ENCODE measurements around the gene GRAP2.
"Not testable (repeated sequence)": the region's sequence is repeated elsewhere in the genome, so short reads cannot be mapped to it uniquely, and the experiment has no call there.

Gene GRAP2

DNA sequence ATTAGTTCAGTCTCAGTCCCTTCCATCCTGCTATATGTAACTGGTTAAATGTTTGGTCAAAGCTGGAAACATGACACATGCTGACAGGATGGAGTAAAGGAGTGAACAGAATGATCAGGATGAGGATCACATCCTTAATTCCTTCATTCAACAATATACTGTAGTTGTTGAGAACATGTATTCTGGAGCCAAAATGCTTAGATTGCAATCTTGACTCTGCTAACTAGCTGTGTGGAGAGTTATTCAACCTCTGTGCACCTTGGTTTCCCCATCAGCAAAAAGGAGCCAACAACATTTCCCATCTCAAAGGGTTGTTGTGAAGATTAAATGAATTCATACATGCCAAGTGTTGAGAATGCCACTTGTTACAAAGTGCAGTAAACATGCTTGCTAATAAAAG, 20.2 kb upstream of the GRAP2 start:
- no peak overlapping the region for H3K27ac Mint-ChIP-seq
- H3K36me3 Mint-ChIP-seq (ENCODE audit: low read depth), result no peaks in the 10 kb centered on the region
- H3K4me1 Mint-ChIP-seq (ENCODE audit: low read depth), result peaks cover 5% of the 10 kb centered on the region
- no peak overlapping the region for H3K4me3 Mint-ChIP-seq
- H3K9me3 Mint-ChIP-seq, result no peaks in the 10 kb centered on the region
- no peak for DNase-seq (ENCODE audit: low spot score)
- peaks cover 7% of the 10 kb centered on the region for H3K27me3 Mint-ChIP-seq (ENCODE audit: low read depth)

DNA sequence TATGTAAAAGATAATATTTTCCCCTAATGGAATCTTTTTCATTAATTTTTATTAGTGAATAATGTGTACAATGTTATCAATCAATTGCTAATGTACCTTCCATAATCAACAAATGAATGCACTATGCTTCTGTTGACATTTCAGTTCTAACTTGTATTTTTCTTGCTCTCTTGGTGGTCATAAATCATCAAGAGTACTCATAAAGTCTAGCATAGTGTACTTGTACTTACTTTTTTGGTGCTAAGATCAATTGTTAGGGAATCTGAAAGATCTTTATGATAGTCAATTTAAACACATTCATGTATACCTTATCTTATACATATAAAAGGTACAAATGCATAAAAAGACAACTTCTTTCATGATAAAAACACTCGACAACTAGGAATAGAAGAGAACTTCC, 17.8 kb upstream of the GRAP2 start:
- Mint-ChIP-seq H3K9me3 (no peaks in the 10 kb centered on the region), H3K36me3 (ENCODE audit: low read depth) (no peaks in the 10 kb centered on the region), H3K4me1 (ENCODE audit: low read depth) (peaks cover 2% of the 10 kb centered on the region), H3K27me3 (ENCODE audit: low read depth) (peaks cover 7% of the 10 kb centered on the region), H3K4me3 (no peak overlapping the region), H3K27ac (no peak overlapping the region)
- no peak for DNase-seq (ENCODE audit: low spot score)

DNA sequence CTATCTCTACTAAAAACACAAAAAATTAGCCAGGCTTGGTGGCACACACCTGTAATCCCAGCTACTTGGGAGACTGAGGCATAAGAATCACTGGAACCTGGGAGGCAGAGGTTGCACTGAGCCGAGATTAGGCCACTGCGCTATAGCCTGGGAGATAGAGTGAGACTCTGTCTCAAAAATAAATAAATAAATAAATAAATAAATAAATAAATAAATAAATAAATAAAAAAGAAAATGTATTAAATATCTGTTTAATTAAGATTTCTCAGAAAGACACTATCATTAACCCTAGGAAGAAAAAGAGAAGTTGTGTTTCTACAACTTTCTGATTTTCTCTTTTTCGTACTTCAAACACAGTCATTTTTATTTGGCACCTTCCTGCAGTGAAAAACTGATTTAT, 11.0 kb upstream of the GRAP2 start:
- not testable (repeated sequence) for H3K27me3 Mint-ChIP-seq (ENCODE audit: low read depth); H3K9me3 Mint-ChIP-seq; H3K27ac Mint-ChIP-seq; H3K4me3 Mint-ChIP-seq; H3K36me3 Mint-ChIP-seq (ENCODE audit: low read depth); DNase-seq (ENCODE audit: low spot score)
- peaks cover 10% of the 10 kb centered on the region for H3K4me1 Mint-ChIP-seq (ENCODE audit: low read depth)

DNA sequence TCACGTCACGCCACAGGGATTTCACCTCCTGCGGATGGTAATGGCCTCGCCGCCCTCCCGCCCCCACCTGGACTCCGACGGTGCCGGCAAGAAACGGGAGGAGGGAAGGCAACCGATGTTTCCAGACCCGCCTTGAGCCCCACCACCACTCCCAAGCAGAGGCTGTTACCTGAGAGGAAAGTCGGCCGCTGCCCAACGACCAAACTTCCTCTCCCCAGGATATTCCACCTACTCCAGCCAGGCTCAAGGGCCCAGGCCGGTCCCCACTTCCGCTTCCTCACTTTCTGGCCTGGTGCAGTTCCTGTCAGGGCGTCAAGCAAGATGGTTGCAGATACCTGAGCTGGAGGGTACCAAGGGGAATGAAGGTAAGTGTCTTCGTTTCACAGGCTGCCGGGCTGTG, 7.4 kb upstream of the GRAP2 start, which contains the start of gene ENTHD1:
Gene ENTHD1 (minus strand): TSS at position 235 of the 400 bp plus-strand sequence. CDS start 6,012 bp downstream, outside the sequence.
- H3K9me3 Mint-ChIP-seq, result no peaks in the 10 kb centered on the region
- H3K36me3 Mint-ChIP-seq (ENCODE audit: low read depth), result no peaks in the 10 kb centered on the region
- peaks cover 10% of the 10 kb centered on the region for H3K4me1 Mint-ChIP-seq (ENCODE audit: low read depth)
- no peak for DNase-seq (ENCODE audit: low spot score)
- no peak within 1 kb of the TSS for H3K27ac Mint-ChIP-seq
- H3K27me3 Mint-ChIP-seq (ENCODE audit: low read depth), result peaks cover 2% of the 10 kb centered on the region
- H3K4me3 Mint-ChIP-seq, result no peak within 1 kb of the TSS

DNA sequence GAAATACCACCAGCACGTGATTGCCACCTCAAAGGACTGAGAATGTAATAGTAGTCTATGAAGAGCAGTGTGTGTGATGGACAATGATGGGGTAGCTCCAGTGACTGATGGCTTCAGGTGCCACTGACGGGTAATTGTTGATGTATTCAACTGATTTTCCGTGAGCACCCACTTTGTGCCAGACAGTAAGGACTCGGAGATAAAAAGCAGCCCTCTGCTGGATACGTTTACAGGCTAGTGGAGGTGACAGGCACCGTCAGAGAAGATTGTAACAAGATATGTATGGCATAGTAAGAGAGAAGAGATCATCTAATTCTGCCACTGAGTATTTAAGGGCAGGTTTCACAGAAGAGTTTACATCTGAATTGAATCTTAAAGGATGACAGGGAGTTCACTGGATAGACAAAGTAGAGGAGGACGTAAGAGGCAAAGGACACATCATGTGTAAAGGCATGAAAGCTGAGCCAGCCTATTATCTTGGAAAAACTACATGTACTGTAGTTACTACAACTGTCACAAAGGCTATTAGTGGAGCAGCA, 6.3 kb upstream of the GRAP2 start:
- H3K9me3 Mint-ChIP-seq, result no peaks in the 10 kb centered on the region
- peaks cover 3% of the 10 kb centered on the region for H3K36me3 Mint-ChIP-seq (ENCODE audit: low read depth)
- DNase-seq (ENCODE audit: low spot score), result no peak

DNA sequence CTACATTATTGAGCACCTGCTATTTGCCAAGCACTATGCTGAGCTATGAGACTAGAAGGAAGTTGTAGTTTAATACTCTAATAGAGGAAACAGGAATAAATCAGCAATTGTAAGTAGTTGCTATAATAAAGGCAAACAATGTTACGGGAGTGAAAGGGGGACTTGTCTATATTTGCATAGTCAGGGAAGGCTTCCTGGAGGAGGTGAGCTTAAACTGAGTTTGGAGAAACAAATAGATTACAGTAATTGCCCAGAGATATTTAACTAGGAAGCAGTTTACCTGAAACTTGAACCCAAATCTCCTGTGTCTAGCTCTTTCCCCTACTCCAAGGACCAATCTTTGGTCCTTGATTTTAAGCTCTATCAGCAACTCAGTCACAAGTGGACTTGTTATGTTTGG, 5.2 kb upstream of the GRAP2 start:
- Mint-ChIP-seq H3K27me3 (ENCODE audit: low read depth) (no peaks in the 10 kb centered on the region), H3K4me1 (ENCODE audit: low read depth) (peaks cover 20% of the 10 kb centered on the region), H3K9me3 (no peaks in the 10 kb centered on the region), H3K27ac (no peak overlapping the region), H3K4me3 (no peak overlapping the region), H3K36me3 (ENCODE audit: low read depth) (peaks cover 5% of the 10 kb centered on the region)
- DNase-seq (ENCODE audit: low spot score), result no peak

More for the DNA sequence above, 6.3 kb upstream of the GRAP2 start:
- Mint-ChIP-seq H3K4me3 (no peak overlapping the region), H3K27ac (no peak overlapping the region), H3K4me1 (ENCODE audit: low read depth) (peaks cover 16% of the 10 kb centered on the region), H3K27me3 (ENCODE audit: low read depth) (peaks cover 2% of the 10 kb centered on the region)

DNA sequence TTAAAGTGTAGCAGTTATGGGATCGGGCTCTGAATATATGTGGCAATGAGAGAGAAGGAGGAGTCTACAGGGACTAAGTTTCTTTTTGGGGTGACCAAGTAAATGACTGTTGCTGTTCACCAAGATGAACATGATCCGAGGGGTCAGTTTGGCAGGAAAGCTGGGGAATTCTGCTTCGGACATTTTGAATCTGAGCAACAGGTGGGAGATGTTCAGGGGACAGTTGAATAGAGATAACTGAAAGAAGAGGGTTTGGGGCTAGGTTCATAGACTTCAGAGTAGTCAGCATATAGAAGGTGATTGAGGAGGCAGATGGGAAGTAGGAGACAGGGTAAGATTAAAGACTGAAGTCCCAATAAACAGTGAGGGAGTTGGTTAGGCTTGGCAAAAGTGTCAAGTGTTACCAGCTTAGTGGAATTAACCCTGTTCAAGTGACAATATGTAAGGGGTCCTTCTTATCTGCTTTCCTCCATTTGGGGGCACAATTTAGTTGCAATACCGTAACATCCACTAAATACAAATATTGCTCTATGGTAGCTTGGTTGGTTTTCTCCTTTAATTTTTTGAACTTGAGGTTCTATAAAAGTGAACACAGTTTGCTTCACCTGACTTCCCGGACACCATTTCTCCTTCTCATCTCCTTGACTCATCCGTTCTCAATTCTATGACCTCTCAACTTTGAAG, 4.4 kb upstream of the GRAP2 start:
- peaks cover 20% of the 10 kb centered on the region for H3K4me1 Mint-ChIP-seq (ENCODE audit: low read depth)
- no peak for DNase-seq (ENCODE audit: low spot score)
- peaks cover 9% of the 10 kb centered on the region for H3K36me3 Mint-ChIP-seq (ENCODE audit: low read depth)
- no peak overlapping the region for H3K27ac Mint-ChIP-seq
- H3K4me3 Mint-ChIP-seq, result no peak overlapping the region
- no peaks in the 10 kb centered on the region for H3K27me3 Mint-ChIP-seq (ENCODE audit: low read depth)
- no peaks in the 10 kb centered on the region for H3K9me3 Mint-ChIP-seq

DNA sequence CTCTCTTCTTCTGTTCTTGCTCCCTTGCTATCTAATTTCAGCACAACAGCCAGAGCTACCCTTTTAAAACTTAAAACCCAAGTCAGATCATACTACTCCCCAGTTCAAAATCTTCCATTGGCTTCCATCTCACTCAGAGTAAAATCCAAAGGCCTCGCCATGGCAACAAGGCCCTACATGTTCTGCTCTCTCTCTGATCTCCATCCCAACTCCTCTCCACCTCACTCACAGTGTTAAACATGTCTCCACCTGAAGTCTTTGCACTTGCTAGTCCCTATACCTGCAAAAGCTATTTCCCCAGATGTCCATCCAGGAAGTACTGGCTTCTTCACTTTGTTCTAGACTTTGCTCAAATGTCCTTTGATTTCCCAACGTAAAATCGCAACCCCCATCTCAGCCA, 3.0 kb upstream of the GRAP2 start:
- H3K27me3 Mint-ChIP-seq (ENCODE audit: low read depth), result no peaks in the 10 kb centered on the region
- H3K36me3 Mint-ChIP-seq (ENCODE audit: low read depth), result peaks cover 19% of the 10 kb centered on the region
- no peak for DNase-seq (ENCODE audit: low spot score)
- peaks cover 12% of the 10 kb centered on the region for H3K4me1 Mint-ChIP-seq (ENCODE audit: low read depth)
- no peak overlapping the region for H3K27ac Mint-ChIP-seq
- H3K4me3 Mint-ChIP-seq, result no peak overlapping the region
- H3K9me3 Mint-ChIP-seq, result no peaks in the 10 kb centered on the region

DNA sequence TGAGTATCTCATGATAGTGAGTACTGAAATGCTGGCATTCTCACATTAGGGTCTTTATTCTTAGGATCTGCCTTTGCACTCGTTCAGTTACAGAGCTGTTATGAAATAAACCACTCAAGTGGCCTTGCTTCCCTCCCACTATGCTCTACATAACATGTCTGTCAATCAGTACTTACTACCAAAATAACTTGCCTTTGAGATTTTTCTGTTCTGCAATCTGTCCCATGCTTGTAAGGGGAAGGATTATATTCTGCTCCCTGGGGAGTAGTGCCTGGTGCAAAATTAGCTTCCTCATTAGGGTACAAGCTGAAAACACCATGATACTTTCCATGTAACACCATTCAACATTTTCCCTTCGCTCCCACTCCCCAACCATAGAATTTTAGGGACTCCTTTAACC, 1.9 kb upstream of the GRAP2 start:
- Mint-ChIP-seq H3K4me3 (no peak overlapping the region), H3K36me3 (ENCODE audit: low read depth) (peaks cover 23% of the 10 kb centered on the region), H3K27ac (peak overlapping the region; percentile 22), H3K4me1 (ENCODE audit: low read depth) (peaks cover 10% of the 10 kb centered on the region), H3K9me3 (no peaks in the 10 kb centered on the region), H3K27me3 (ENCODE audit: low read depth) (no peaks in the 10 kb centered on the region)
- no peak for DNase-seq (ENCODE audit: low spot score)

DNA sequence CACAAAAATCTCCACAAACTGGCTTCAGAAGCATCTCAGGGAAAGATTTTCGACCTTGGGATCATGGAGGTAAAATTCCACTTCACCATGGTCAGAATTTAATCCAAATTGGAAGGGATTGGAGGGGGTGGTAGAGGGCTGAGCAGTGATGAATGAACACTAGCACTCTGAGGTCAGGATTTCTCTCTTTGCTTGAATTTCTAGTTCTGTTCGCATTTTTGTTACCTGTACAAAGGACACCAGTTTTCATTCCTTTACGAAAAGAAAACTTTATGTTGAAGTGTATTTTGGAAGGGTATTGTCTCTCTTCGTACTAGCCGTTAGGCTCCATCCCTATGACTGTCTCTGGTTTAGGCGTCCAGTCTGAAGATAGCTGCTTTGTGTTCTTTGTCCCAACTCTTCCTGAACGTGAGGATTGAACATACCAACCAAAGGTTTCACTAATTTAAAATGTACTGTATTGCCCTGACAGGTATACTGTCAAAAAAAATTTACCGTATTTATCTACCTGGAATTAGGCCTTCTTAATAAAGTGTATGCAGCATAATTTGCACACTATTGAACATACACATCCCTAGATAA, 772 bp downstream of the GRAP2 start:
- H3K27me3 Mint-ChIP-seq (ENCODE audit: low read depth), result no peaks in the 10 kb centered on the region
- H3K4me1 Mint-ChIP-seq (ENCODE audit: low read depth), result peaks cover 27% of the 10 kb centered on the region
- DNase-seq (ENCODE audit: low spot score), result no peak
- peak overlapping the region; percentile 96 for H3K27ac Mint-ChIP-seq
- peak overlapping the region; percentile 98 for H3K4me3 Mint-ChIP-seq
- H3K36me3 Mint-ChIP-seq (ENCODE audit: low read depth), result peaks cover 45% of the 10 kb centered on the region
- H3K9me3 Mint-ChIP-seq, result no peaks in the 10 kb centered on the region

DNA sequence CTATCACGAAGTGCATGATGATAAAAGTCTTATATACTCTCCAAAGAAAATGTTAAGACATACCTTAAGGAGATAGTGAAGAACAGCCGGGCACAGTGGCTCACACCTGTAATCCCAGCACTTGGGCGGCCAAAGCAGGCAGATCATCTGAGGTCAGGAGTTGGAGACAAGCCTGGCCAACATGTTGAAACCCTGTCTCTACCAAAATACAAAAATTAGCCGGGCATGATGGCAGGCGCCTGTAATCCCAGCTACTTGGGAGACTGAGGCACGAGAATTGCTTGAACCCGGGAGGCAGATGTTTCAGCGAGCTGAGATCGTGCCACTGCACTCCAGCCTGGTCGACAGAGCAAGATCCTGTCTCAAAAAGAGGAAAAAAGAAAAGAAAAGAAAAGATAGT, 3.1 kb downstream of the GRAP2 start:
- H3K9me3 Mint-ChIP-seq; DNase-seq (ENCODE audit: low spot score); H3K27me3 Mint-ChIP-seq (ENCODE audit: low read depth): not testable (repeated sequence)
- Mint-ChIP-seq H3K36me3 (ENCODE audit: low read depth) (peaks cover 50% of the 10 kb centered on the region), H3K4me3 (peak overlapping the region; percentile 98), H3K27ac (peak overlapping the region; percentile 84), H3K4me1 (ENCODE audit: low read depth) (peaks cover 45% of the 10 kb centered on the region)

DNA sequence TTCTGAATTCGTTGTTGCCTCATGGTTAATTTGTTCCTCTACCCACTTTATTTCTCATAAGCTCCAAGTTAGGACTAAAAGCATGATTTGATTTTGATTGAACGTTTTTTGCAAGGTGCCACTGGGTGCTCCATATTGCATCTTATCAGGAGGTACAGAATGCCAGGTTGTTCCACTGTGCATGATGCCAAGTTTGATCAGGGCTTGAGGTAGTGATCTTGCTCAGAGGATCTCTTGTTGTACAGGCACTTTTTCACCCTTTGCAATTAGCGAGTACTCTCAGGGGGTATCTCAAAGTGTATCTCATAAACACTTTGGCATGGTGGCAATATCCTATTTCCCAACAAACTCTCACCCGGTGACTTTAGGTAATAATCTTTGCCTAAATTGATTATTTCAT, 4.0 kb downstream of the GRAP2 start:
- peak overlapping the region; percentile 84 for H3K27ac Mint-ChIP-seq

DNA sequence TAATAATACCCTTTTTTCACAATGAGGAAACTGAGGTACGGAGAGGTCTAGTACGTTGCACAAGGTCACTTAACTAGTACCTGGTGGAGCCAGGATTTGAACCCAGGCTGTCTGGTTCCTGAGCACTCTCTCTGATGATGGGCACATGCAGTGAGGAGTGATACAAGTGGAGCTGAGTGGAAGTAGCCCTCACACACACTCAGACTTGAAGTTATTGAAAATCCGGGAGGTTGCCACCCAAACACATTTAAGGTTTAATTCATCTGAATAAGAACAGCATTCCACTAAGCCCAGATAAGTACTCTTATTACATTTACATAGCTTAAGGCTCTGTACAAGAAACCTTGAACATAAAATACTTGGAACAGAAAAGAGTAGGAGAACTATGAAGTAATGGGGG, 4.8 kb downstream of the GRAP2 start:
- H3K4me1 Mint-ChIP-seq (ENCODE audit: low read depth), result peaks cover 53% of the 10 kb centered on the region
- H3K36me3 Mint-ChIP-seq (ENCODE audit: low read depth), result peaks cover 61% of the 10 kb centered on the region
- no peak for DNase-seq (ENCODE audit: low spot score)
- H3K4me3 Mint-ChIP-seq, result peak overlapping the region; percentile 98
- H3K9me3 Mint-ChIP-seq, result peaks cover 4% of the 10 kb centered on the region
- H3K27ac Mint-ChIP-seq, result peak overlapping the region; percentile 84
- no peaks in the 10 kb centered on the region for H3K27me3 Mint-ChIP-seq (ENCODE audit: low read depth)

More for the DNA sequence above, 4.0 kb downstream of the GRAP2 start:
- no peak for DNase-seq (ENCODE audit: low spot score)
- Mint-ChIP-seq H3K36me3 (ENCODE audit: low read depth) (peaks cover 56% of the 10 kb centered on the region), H3K9me3 (peaks cover under 1% of the 10 kb centered on the region), H3K4me3 (peak overlapping the region; percentile 98), H3K4me1 (ENCODE audit: low read depth) (peaks cover 49% of the 10 kb centered on the region), H3K27me3 (ENCODE audit: low read depth) (no peaks in the 10 kb centered on the region)

DNA sequence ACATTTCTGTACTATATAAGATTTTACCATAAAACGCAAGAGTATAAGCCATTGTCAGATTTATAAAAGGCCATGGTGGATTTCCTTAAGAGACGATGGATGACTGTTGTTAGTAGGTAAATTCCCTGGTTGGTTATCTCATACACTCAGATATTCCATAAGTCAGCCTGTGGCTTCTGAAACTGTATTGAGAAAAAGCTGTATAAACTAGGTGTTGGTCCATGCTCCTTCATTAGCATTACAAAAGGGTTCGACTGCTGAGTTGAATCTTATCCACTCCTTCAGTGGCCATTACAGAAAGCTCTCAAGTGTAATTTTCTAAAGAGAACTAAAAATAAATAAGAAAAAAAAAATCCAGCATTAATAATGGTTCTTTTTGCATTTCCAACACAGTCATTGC, 5.3 kb downstream of the GRAP2 start:
- H3K27ac Mint-ChIP-seq, result peak overlapping the region; percentile 84
- H3K4me1 Mint-ChIP-seq (ENCODE audit: low read depth), result peaks cover 58% of the 10 kb centered on the region
- peaks cover 4% of the 10 kb centered on the region for H3K9me3 Mint-ChIP-seq
- H3K36me3 Mint-ChIP-seq (ENCODE audit: low read depth), result peaks cover 63% of the 10 kb centered on the region
- DNase-seq (ENCODE audit: low spot score), result no peak
- peak overlapping the region; percentile 98 for H3K4me3 Mint-ChIP-seq
- no peaks in the 10 kb centered on the region for H3K27me3 Mint-ChIP-seq (ENCODE audit: low read depth)

Measured in T-helper 2 cell treated with Interferon-gamma antibody and Interleukin-4, amounts not matched to agents 5 μg/mL and 100 μg/mL, for 36 hours (primary cell).